ENCODE data around the gene PGLYRP3.

DNA sequence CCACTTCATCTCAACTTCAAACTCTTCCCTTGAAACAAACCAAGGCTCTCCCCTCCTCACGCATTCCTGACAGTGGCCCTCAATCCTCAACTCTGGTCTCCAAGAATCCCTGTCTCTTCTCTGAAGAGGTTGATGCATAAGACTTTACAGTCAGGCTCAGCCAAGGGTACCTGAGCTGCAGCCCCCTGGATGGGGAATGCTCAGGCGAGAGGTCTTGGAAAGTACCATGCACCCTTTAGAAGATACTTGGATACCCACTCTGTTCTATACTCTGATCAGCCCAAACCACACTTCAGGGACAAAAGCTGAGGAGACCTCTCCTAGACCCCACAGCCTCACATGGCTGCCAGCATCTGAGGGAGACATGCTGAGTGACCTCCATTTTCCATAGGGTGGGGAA is 536 bp upstream of the PGLYRP3 start:
- TF ChIP-seq, protein P1, sequence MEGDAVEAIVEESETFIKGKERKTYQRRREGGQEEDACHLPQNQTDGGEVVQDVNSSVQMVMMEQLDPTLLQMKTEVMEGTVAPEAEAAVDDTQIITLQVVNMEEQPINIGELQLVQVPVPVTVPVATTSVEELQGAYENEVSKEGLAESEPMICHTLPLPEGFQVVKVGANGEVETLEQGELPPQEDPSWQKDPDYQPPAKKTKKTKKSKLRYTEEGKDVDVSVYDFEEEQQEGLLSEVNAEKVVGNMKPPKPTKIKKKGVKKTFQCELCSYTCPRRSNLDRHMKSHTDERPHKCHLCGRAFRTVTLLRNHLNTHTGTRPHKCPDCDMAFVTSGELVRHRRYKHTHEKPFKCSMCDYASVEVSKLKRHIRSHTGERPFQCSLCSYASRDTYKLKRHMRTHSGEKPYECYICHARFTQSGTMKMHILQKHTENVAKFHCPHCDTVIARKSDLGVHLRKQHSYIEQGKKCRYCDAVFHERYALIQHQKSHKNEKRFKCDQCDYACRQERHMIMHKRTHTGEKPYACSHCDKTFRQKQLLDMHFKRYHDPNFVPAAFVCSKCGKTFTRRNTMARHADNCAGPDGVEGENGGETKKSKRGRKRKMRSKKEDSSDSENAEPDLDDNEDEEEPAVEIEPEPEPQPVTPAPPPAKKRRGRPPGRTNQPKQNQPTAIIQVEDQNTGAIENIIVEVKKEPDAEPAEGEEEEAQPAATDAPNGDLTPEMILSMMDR (IDR thresholded peaks at IDR 0.05), result no peak
- TF ChIP-seq POLR2A (IDR thresholded peaks at IDR 0.05), result no peak
